A673 (cell line): ENCODE data around the gene ADM.

Experiments used
- EZH2 ChIP-seq: fragments of 200-600 bp; sonication (generic); IDR thresholded peaks from 2 replicates; pipeline ENCODE4 v1.6.1; 2017; ENCODE audit warnings: borderline replicate concordance, low read depth, mild to moderate bottlenecking, mixed read lengths, antibody characterized with exemption, low read length; ENCODE audit not compliant: poor library complexity, severe bottlenecking
- TF ChIP-seq, protein P1 (sequence below): fragments of 300-800, 200-600 bp; sonication (generic); conservative IDR thresholded peaks from 2 replicates; pipeline ENCODE4 v1.5.1; 2017; ENCODE audit warnings: low read depth, mild to moderate bottlenecking, antibody characterized with exemption, low read length, moderate library complexity, mixed read lengths

DNA sequence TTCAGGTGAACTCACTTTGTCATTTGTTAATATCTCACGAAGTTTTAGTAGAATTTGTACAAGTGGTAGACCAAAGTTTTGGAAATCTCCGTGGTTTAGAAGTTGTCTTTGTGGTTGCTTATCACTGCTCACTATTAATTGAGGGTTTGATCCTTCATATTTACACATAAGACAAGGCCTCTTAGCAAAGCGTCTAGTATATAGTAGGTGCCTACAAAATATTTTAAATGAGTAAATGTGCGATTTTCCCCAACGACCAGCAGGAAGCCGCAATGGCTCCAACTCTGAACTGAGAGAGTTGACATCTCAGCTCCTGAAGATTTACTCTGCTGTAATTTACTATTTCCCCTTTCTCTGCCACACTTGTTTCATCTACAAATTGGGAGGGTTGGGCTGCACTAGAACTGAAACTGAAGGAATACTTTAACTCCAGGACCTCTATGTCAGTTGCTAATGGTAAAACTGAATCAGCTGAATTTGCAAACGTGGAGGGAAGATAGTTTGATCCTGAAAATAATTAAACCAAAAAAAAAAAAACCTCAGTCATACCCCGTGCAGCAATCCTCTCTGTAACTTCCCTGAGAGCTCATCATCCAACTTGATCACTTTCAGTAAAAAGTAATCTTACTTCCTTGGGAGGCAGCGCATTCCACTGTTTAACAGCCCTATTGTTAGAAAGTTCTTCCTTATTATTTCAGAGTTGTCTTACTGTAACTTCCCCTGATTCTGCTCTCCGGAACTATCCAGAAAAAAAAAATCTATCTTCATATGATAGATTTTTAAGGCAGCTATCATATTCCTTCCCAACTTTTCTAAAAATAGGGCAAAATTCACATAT, 9.6 kb upstream of the ADM start:
- no peak for TF ChIP-seq EZH2
- TF ChIP-seq, protein P1, sequence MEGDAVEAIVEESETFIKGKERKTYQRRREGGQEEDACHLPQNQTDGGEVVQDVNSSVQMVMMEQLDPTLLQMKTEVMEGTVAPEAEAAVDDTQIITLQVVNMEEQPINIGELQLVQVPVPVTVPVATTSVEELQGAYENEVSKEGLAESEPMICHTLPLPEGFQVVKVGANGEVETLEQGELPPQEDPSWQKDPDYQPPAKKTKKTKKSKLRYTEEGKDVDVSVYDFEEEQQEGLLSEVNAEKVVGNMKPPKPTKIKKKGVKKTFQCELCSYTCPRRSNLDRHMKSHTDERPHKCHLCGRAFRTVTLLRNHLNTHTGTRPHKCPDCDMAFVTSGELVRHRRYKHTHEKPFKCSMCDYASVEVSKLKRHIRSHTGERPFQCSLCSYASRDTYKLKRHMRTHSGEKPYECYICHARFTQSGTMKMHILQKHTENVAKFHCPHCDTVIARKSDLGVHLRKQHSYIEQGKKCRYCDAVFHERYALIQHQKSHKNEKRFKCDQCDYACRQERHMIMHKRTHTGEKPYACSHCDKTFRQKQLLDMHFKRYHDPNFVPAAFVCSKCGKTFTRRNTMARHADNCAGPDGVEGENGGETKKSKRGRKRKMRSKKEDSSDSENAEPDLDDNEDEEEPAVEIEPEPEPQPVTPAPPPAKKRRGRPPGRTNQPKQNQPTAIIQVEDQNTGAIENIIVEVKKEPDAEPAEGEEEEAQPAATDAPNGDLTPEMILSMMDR = no peak
